ENCODE measurements around the gene MACROH2A1. TPM values are rescaled to one million over a fixed set of nuclear protein-coding genes. Genes with fewer than 3 reads are reported as not detected.

Gene MACROH2A1
- total and polyA plus RNA-seq, 2 of the 4 experiments (the other 2 are of a cell fraction) = 122 to 126 TPM

DNA sequence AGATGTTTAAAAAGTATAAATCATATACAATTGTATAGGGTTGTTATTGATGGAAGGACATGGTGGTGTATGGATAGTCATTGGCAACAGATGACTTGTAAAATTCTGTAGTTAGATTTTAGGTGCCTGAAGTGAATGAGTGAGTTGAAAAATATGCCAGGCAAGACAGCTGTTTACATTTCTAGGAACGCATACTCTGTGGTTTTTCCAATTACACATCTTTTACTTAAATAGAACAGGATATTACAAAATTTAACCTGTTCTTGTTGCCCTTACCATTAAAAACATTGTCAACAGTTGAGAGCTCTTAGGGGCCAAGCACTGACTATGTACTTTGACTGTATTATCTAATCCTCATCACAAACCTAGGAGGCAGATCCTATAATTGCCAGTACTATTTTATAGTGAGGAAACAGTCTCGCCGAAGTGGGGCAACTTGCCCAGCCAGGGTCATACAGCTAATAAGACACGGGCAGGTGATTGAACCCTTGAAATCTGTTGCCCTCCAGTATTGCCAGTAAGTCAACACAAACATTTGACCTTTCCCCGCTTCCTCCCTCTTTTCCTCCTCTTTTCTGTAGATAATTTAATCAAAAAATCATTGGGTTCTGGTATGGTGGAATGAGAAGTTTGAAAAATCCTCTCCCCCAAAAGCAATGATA is 88.6 kb downstream of the MACROH2A1 start:
- peak overlapping the region; percentile 70; the same call in 1 of the 2 replicates for H4K5ac ChIP-seq (ENCODE audit: low read depth, low read length)
- no peaks in the 10 kb centered on the region for H3K27me3 ChIP-seq (ENCODE audit: control insufficient read depth, insufficient read depth, low read length)
- no peaks in the 10 kb centered on the region for H4K20me1 ChIP-seq (ENCODE audit: insufficient read depth, low read length)
- no peak overlapping the region for H2AK9ac ChIP-seq (replicated peaks; ENCODE audit: low read depth, low read length, poor library complexity)
- H2BK120ac ChIP-seq (ENCODE audit: low read depth, low read length) = peak overlapping the region; percentile 100
- no peaks in the 10 kb centered on the region for H3K9me3 ChIP-seq (ENCODE audit: control insufficient read depth, insufficient read depth, low read length)
- H3K36me3 ChIP-seq (ENCODE audit: control insufficient read depth, insufficient read depth, low read length) = no peaks in the 10 kb centered on the region
- no peak overlapping the region; the same call in 2 of the 3 replicates for H2BK15ac ChIP-seq (ENCODE audit: low read depth, low read length)
- peak overlapping the region; percentile 98 for H2BK5ac ChIP-seq (ENCODE audit: low read depth, low read length, poor library complexity, severe bottlenecking)
- peak overlapping the region; percentile 89; the same call in 1 of the 2 replicates for H3K23ac ChIP-seq (ENCODE audit: low read depth, low read length)
- no TSS peak for BruUV-seq (replicated peaks)
- no CpG with 5 or more reads among the region's 5 CpGs for whole genome bisulfite sequencing, 2 experiments (ENCODE audit: extremely low coverage in 2 of 2, insufficient read length in 1 of 2)
- no peak overlapping the region for H3K9ac ChIP-seq (ENCODE audit: low read depth, low read length)
- peak overlapping the region; percentile 97 for H3K56ac ChIP-seq (ENCODE audit: extremely low read depth, insufficient read depth, low read length)
- ChIA-PET POLR2A (ENCODE audit: unreplicated experiment) (no interaction called here), CTCF (no interaction called here)
- H2AK5ac ChIP-seq (ENCODE audit: low read depth, low read length) = peak overlapping the region; percentile 63
- H2BK20ac ChIP-seq (ENCODE audit: low read depth, low read length) = peak overlapping the region; percentile 100
- peak overlapping the region; percentile 63 for H3K27ac ChIP-seq (ENCODE audit: insufficient read depth, low read length)
- peak; percentile 37 for ATAC-seq (ENCODE audit: low read depth)
- in situ Hi-C loops (cut with MboI; ENCODE audit: low sequenced_read_pairs) (no loop called here), intact Hi-C loops (cut with micrococcal nuclease) (loop anchor here (5.0 kb wide), 1 partner anchor 103 kb away; no protein-coding TSS in a partner anchor), dilution Hi-C loops (cut with HindIII; ENCODE audit: low sequenced_read_pairs, unreplicated experiment) (no loop called here)
- no peak overlapping the region for H3K4me3 ChIP-seq (ENCODE audit: insufficient read depth, low read depth, low read length)
- H3K9me1 ChIP-seq (ENCODE audit: insufficient read depth, low read length) = peaks cover 41% of the 10 kb centered on the region
- peaks cover 29% of the 10 kb centered on the region for H3K4me1 ChIP-seq (ENCODE audit: control insufficient read depth, insufficient read depth, low read length)
- H3K4ac ChIP-seq (ENCODE audit: low read depth, low read length) = peak overlapping the region; percentile 99
- H2AFZ ChIP-seq (replicated peaks; ENCODE audit: low read length, poor library complexity) = no peak overlapping the region
- peak overlapping the region; percentile 99 for H4K91ac ChIP-seq (ENCODE audit: insufficient read depth, low read depth, low read length)
- peak overlapping the region; percentile 91; the same call in 1 of the 2 replicates for H3K14ac ChIP-seq (replicated peaks; ENCODE audit: low read depth, low read length)
- peak; percentile 91 for DNase-seq
- peak overlapping the region; percentile 6 for H3K4me2 ChIP-seq (ENCODE audit: low read depth, low read length)
- H4K8ac ChIP-seq (ENCODE audit: low read depth in 2 of 2, low read length in 2 of 2) = peak overlapping the region; percentile 87 to 98; a peak in 3 of 4 replicates
- peaks cover 0 to 13% of the 10 kb centered on the region in 2 experiments; a peak in 2 of 4 replicates for H3K79me1 ChIP-seq (ENCODE audit: low read depth in 1 of 2, low read length in 2 of 2)
- H3K18ac ChIP-seq (ENCODE audit: low read depth, low read length) = peak overlapping the region; percentile 44; the same call in 1 of the 2 replicates
- TF ChIP-seq FOS (IDR thresholded peaks at IDR 0.05; ENCODE audit: low read depth, low read length) (peak; percentile 54; the same call in 1 of the 2 replicates), RCOR1 (IDR thresholded peaks at IDR 0.05; ENCODE audit: insufficient replicate concordance, low read length) (peak; percentile 84), CHD1 (IDR thresholded peaks at IDR 0.05; ENCODE audit: low read depth, low read length) (no peak), CEBPB (IDR thresholded peaks at IDR 0.05; ENCODE audit: low read depth, low read length) (peak; percentile 55), RFX5 (IDR thresholded peaks at IDR 0.05; ENCODE audit: low read depth, low read length) (peak; percentile 71), CTCF (conservative IDR thresholded peaks at IDR 0.05; ENCODE audit: low read depth, low read length) (no peak), BHLHE40 (IDR thresholded peaks at IDR 0.05; ENCODE audit: low read depth, low read length) (0 out of 2 replicates have a peak, but pooled peaks have one; percentile 38), POLR2A (IDR thresholded peaks at IDR 0.05; ENCODE audit: low read depth, low read length) (no peak), RAD21 (IDR thresholded peaks at IDR 0.05; ENCODE audit: low read length) (no peak), NFE2L2 (IDR thresholded peaks at IDR 0.05; ENCODE audit: low read depth, low read length) (no peak), USF2 (IDR thresholded peaks at IDR 0.05; ENCODE audit: low read depth, low read length) (no peak), SMC3 (IDR thresholded peaks at IDR 0.05; ENCODE audit: low read depth, low read length) (no peak), MAZ (IDR thresholded peaks at IDR 0.05; ENCODE audit: borderline replicate concordance, low read depth, low read length) (no peak), MXI1 (IDR thresholded peaks at IDR 0.05; ENCODE audit: borderline replicate concordance, low read depth, low read length) (no peak)
- TF ChIP-seq, protein P1, sequence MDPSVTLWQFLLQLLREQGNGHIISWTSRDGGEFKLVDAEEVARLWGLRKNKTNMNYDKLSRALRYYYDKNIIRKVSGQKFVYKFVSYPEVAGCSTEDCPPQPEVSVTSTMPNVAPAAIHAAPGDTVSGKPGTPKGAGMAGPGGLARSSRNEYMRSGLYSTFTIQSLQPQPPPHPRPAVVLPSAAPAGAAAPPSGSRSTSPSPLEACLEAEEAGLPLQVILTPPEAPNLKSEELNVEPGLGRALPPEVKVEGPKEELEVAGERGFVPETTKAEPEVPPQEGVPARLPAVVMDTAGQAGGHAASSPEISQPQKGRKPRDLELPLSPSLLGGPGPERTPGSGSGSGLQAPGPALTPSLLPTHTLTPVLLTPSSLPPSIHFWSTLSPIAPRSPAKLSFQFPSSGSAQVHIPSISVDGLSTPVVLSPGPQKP (IDR thresholded peaks at IDR 0.05; ENCODE audit: borderline replicate concordance, low read depth, low read length) = no peak

Data from IMR-90 (cell line).